Neural progenitor cell (in vitro differentiated cells): Measurements from ENCODE around the gene TDRD6.

Experiments
- EZH2phosphoT487 ChIP-seq: fragments of 200-600 bp; sonication (generic); IDR thresholded peaks from 2 replicates; pipeline ENCODE4 v1.6.1; 2017; ENCODE audit warnings: antibody characterized with exemption
- TF ChIP-seq, protein P1 (sequence below): fragments of 200-600 bp; sonication (generic); IDR thresholded peaks from 2 replicates; pipeline ENCODE4 v1.5.1; 2017; ENCODE audit warnings: antibody characterized with exemption, mild to moderate bottlenecking

DNA sequence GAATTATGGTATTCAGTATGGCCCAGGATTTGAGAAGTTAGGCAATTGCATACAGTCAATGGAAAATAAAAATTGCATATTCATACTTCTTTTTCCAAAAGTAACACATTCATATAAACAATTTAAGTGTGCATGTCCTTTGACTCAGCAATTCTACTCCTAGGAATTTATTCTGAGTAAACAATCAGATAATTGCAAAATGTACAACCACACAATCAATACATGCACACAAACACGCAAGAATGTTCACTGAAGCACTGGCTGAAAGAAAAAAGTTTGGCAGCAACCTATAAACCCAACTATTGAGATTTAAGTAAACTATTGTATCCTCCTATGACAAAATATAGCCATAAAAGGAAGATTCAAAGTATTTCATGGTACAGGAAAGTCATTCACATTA lies 36.7 kb upstream of the TDRD6 start:
- TF ChIP-seq EZH2phosphoT487 = no peak
- TF ChIP-seq, protein P1, sequence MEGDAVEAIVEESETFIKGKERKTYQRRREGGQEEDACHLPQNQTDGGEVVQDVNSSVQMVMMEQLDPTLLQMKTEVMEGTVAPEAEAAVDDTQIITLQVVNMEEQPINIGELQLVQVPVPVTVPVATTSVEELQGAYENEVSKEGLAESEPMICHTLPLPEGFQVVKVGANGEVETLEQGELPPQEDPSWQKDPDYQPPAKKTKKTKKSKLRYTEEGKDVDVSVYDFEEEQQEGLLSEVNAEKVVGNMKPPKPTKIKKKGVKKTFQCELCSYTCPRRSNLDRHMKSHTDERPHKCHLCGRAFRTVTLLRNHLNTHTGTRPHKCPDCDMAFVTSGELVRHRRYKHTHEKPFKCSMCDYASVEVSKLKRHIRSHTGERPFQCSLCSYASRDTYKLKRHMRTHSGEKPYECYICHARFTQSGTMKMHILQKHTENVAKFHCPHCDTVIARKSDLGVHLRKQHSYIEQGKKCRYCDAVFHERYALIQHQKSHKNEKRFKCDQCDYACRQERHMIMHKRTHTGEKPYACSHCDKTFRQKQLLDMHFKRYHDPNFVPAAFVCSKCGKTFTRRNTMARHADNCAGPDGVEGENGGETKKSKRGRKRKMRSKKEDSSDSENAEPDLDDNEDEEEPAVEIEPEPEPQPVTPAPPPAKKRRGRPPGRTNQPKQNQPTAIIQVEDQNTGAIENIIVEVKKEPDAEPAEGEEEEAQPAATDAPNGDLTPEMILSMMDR = no peak
